Hepatocyte (in vitro differentiated cells): ENCODE measurements around the gene THSD4. TPM values are rescaled to one million over a fixed set of nuclear protein-coding genes. Genes with fewer than 3 reads are reported as not detected.

Source experiments
- DNase-seq: peaks from one replicate; pipeline ENCODE4 v3.0.0-alpha.2; 2016; ENCODE audit warnings: low spot score
- H2AFZ ChIP-seq: fragments of 200-600 bp; sonication (generic); 2 replicates; pipeline ENCODE4 v1.6.0; 2016; ENCODE audit warnings: antibody characterized with exemption, mild to moderate bottlenecking
- H3K27ac ChIP-seq: fragments of 200-600 bp; sonication (generic); 2 replicates; pipeline ENCODE4 v1.5.1; 2016; ENCODE audit warnings: mild to moderate bottlenecking
- H3K27me3 ChIP-seq: fragments of 200-600 bp; sonication (generic); 2 replicates; pipeline ENCODE4 v1.6.1; 2016
- H3K36me3 ChIP-seq: fragments of 200-600 bp; sonication (generic); replicated peaks from 2 replicates; pipeline ENCODE4 v1.5.1; 2016; ENCODE audit warnings: low read depth; ENCODE audit not compliant: insufficient read depth
- H3K4me1 ChIP-seq: fragments of 200-600 bp; sonication (generic); 2 replicates; pipeline ENCODE4 v1.5.1; 2016; ENCODE audit warnings: mild to moderate bottlenecking, moderate library complexity; ENCODE audit not compliant: insufficient read depth
- H3K4me2 ChIP-seq: fragments of 200-600 bp; sonication (generic); 2 replicates; pipeline ENCODE4 v1.6.0; 2016
- H3K4me3 ChIP-seq: fragments of 200-600 bp; sonication (generic); 2 replicates; pipeline ENCODE4 v1.5.1; 2016; ENCODE audit warnings: mild to moderate bottlenecking
- H3K79me2 ChIP-seq: fragments of 200-600 bp; sonication (generic); 2 replicates; pipeline ENCODE4 v1.6.0; 2017; ENCODE audit warnings: mild to moderate bottlenecking
- H3K9me2 ChIP-seq: fragments of 200-600 bp; sonication (generic); replicated peaks from 2 replicates; pipeline ENCODE4 v1.6.0; 2017; ENCODE audit warnings: mild to moderate bottlenecking; ENCODE audit not compliant: insufficient read depth
- H3K9me3 ChIP-seq: fragments of 200-600 bp; sonication (generic); 2 replicates; pipeline ENCODE4 v1.5.1; 2016; ENCODE audit warnings: low read depth, mild to moderate bottlenecking
- H4K20me1 ChIP-seq: fragments of 200-600 bp; sonication (generic); 2 replicates; pipeline ENCODE4 v1.6.0; 2016; ENCODE audit warnings: mild to moderate bottlenecking; ENCODE audit not compliant: insufficient read depth, poor library complexity, severe bottlenecking
- CTCF ChIP-seq: fragments of 200-600 bp; sonication (generic); IDR thresholded peaks from 2 replicates; pipeline ENCODE4 v1.5.1; 2016; ENCODE audit warnings: antibody characterized with exemption, mild to moderate bottlenecking; ENCODE audit not compliant: poor library complexity
- EZH2 ChIP-seq: fragments of 200-600 bp; sonication (generic); IDR thresholded peaks from 2 replicates; pipeline ENCODE4 v1.6.1; 2016; ENCODE audit warnings: antibody characterized with exemption, mild to moderate bottlenecking, borderline replicate concordance
- EZH2phosphoT487 ChIP-seq: fragments of 200-600 bp; sonication (generic); IDR thresholded peaks from one replicate; pipeline ENCODE4 v1.6.1; 2018; ENCODE audit warnings: antibody characterized with exemption, mild to moderate bottlenecking, low read depth, moderate library complexity; ENCODE audit not compliant: unreplicated experiment, severe bottlenecking
- WGBS: methylation state at CpG from one replicate; pipeline ENCODE4 v1.1.6; 2016; ENCODE audit warnings: low lambda C conversion rate; ENCODE audit errors: missing lambda C conversion rate; 5-methylcytosine and 5-hydroxymethylcytosine counted together
- polyA plus RNA-seq: library from polyadenylated mRNA; unstranded; fragments of >200 nt; fragmentation: Nextera tagmentation; extraction: Ambion mirVana; gene quantifications from 2 replicates; pipeline ENCODE4 v1.2.1, GENCODE V29; 2016
- total RNA-seq: library from RNA; depleted of rRNA; stranded (reverse); fragments of >200 nt; gene quantifications from 2 replicates; pipeline ENCODE4 v1.2.3, GENCODE V29; 2014

THSD4 gene
- total and polyA plus RNA-seq, 2 experiments from 2014 or later, result 4.3 to 7.0 TPM

GRCh38 chr15:71424765-71425164 is 309.5 kb downstream of the THSD4 start:
- WGBS, result 60% methylated on average over 2 of the region's 2 CpGs

GRCh38 chr15:71425388-71425787 is 310.1 kb downstream of the THSD4 start:
- TF ChIP-seq CTCF, result no peak
- TF ChIP-seq EZH2phosphoT487, result no peak
- no peak for TF ChIP-seq EZH2
- no peaks in the 10 kb centered on the region for H3K79me2 ChIP-seq
- H3K9me2 ChIP-seq, result no peaks in the 10 kb centered on the region
- H3K9me3 ChIP-seq, result no peaks in the 10 kb centered on the region
- no peaks in the 10 kb centered on the region for H4K20me1 ChIP-seq
- H3K4me3 ChIP-seq, result no peak overlapping the region
- H3K27me3 ChIP-seq, result no peaks in the 10 kb centered on the region
- no peak overlapping the region for H2AFZ ChIP-seq
- H3K4me1 ChIP-seq, result no peaks in the 10 kb centered on the region
- no peak overlapping the region for H3K27ac ChIP-seq
- DNase-seq, result no peak
- H3K4me2 ChIP-seq, result no peak overlapping the region
- H3K36me3 ChIP-seq, result no peaks in the 10 kb centered on the region
- WGBS, result 94% methylated on average over 3 of the region's 3 CpGs

More at GRCh38 chr15:71424765-71425164, 309.5 kb downstream of the THSD4 start:
- Histone ChIP-seq H3K36me3 (no peaks in the 10 kb centered on the region), H3K4me3 (no peak overlapping the region), H4K20me1 (no peaks in the 10 kb centered on the region), H3K27me3 (no peaks in the 10 kb centered on the region), H2AFZ (no peak overlapping the region), H3K9me2 (no peaks in the 10 kb centered on the region), H3K4me2 (no peak overlapping the region), H3K27ac (no peak overlapping the region), H3K9me3 (no peaks in the 10 kb centered on the region), H3K4me1 (no peaks in the 10 kb centered on the region), H3K79me2 (no peaks in the 10 kb centered on the region)
- no peak for DNase-seq
- TF ChIP-seq EZH2 (no peak), CTCF (no peak), EZH2phosphoT487 (no peak)

- no peak overlapping the region for H3K27ac ChIP-seq
- 79% methylated on average over 2 of the region's 2 CpGs for WGBS
- H3K4me3 ChIP-seq, result no peak overlapping the region
- no peak for DNase-seq
- no peaks in the 10 kb centered on the region for H4K20me1 ChIP-seq
- no peaks in the 10 kb centered on the region for H3K79me2 ChIP-seq
- no peaks in the 10 kb centered on the region for H3K9me2 ChIP-seq
- H3K9me3 ChIP-seq, result no peaks in the 10 kb centered on the region
- no peaks in the 10 kb centered on the region for H3K4me1 ChIP-seq
- no peak overlapping the region for H3K4me2 ChIP-seq
- H3K27me3 ChIP-seq, result no peaks in the 10 kb centered on the region
- H3K36me3 ChIP-seq, result no peaks in the 10 kb centered on the region
- TF ChIP-seq CTCF, result no peak
- no peak for TF ChIP-seq EZH2
- TF ChIP-seq EZH2phosphoT487, result no peak
- no peak overlapping the region for H2AFZ ChIP-seq
Measured at GRCh38 chr15:71426792-71427191, 311.5 kb downstream of the THSD4 start.

GRCh38 chr15:71430782-71431181 is 315.5 kb downstream of the THSD4 start:
- no peak overlapping the region for H2AFZ ChIP-seq
- no peaks in the 10 kb centered on the region for H4K20me1 ChIP-seq
- no peak overlapping the region for H3K4me2 ChIP-seq
- no peaks in the 10 kb centered on the region for H3K79me2 ChIP-seq
- H3K27me3 ChIP-seq, result no peaks in the 10 kb centered on the region
- DNase-seq, result no peak
- H3K27ac ChIP-seq, result no peak overlapping the region
- TF ChIP-seq EZH2phosphoT487, result no peak
- no peak for TF ChIP-seq EZH2
- no peak for TF ChIP-seq CTCF
- no peak overlapping the region for H3K4me3 ChIP-seq
- 91% methylated on average over 2 of the region's 2 CpGs for WGBS
- H3K36me3 ChIP-seq, result no peaks in the 10 kb centered on the region
- H3K4me1 ChIP-seq, result no peaks in the 10 kb centered on the region
- H3K9me2 ChIP-seq, result no peaks in the 10 kb centered on the region
- H3K9me3 ChIP-seq, result no peaks in the 10 kb centered on the region
